Omental fat pad (tissue), 4 donors: ENCODE results near the gene CFAP58. TPM values are rescaled to one million over a fixed set of nuclear protein-coding genes. Genes with fewer than 3 reads are reported as not detected.
A peak's percentile ranks its signal among the peaks of the same experiment; 100 is the strongest.

Experiments
- ATAC-seq: fragments of 150-250 bp; one replicate; pipeline ENCODE4 v1.9.1; 2016; ENCODE audit warnings: mild to moderate bottlenecking, moderate library complexity; ENCODE audit not compliant: low FRiP score
- DNase-seq: peaks from one replicate; pipeline ENCODE4 v3.0.0-alpha.2; 2019; ENCODE audit warnings: low spot score
- CTCF ChIP-seq, 3 donors: fragments of 450-650 bp; IDR thresholded peaks; one replicate each; pipeline ENCODE4 v1.5.1; 2016 to 2017; ENCODE audit warnings: antibody characterized with exemption in 3 of 3, mild to moderate bottlenecking in 3 of 3, moderate library complexity in 2 of 3
- total RNA-seq, 4 donors: library from RNA; depleted of rRNA; stranded (reverse); fragments of >200 nt; gene quantifications; one replicate each; pipeline ENCODE4 v1.1.0, GENCODE V29; 2016

Gene CFAP58
- total RNA-seq: under 1 TPM; 0.19 to 0.95 (median 0.33) TPM

GRCh38 chr10:104353325-104354048, at the start of gene CFAP58:
Gene CFAP58, plus strand, starts transcription at chr10:104353833. Its CDS starts 65 bp downstream, at chr10:104353898.
- TF ChIP-seq CTCF (IDR thresholded peaks at IDR 0.05): peak in 1 of 3 donors; percentile 11
- DNase-seq (peak; percentile 77), ATAC-seq (peak; percentile 94)

GRCh38 chr10:104304356-104304745, 49.3 kb upstream of the CFAP58 start:
- TF ChIP-seq CTCF (IDR thresholded peaks at IDR 0.05): no peak
- DNase-seq (no peak), ATAC-seq (no peak)

- no peak for TF ChIP-seq CTCF (IDR thresholded peaks at IDR 0.05)
- ATAC-seq (no peak), DNase-seq (no peak)
Observed at GRCh38 chr10:104304927-104305326, 48.7 kb upstream of the CFAP58 start.

GRCh38 chr10:104306897-104307296, 46.7 kb upstream of the CFAP58 start:
- no peak for TF ChIP-seq CTCF (IDR thresholded peaks at IDR 0.05)
- DNase-seq (peak; percentile 19), ATAC-seq (no peak)

- DNase-seq (peak; percentile 16), ATAC-seq (no peak)
- TF ChIP-seq CTCF (IDR thresholded peaks at IDR 0.05): no peak
Observed at GRCh38 chr10:104307576-104308438, 45.8 kb upstream of the CFAP58 start.

GRCh38 chr10:104308439-104308903, 45.2 kb upstream of the CFAP58 start:
- no peak for ATAC-seq
- DNase-seq: peak; percentile 7
- TF ChIP-seq CTCF (IDR thresholded peaks at IDR 0.05): no peak
